Neural crest cell (in vitro differentiated cells): ENCODE data around the gene CD180. TPM values are rescaled to one million over a fixed set of nuclear protein-coding genes. Genes with fewer than 3 reads are reported as not detected.

Experiments used
- DNase-seq: peaks from one replicate; pipeline ENCODE4 v3.0.0; 2021; ENCODE audit warnings: low read depth, mixed read lengths, low spot score
- H3K27ac Mint-ChIP-seq: one replicate; pipeline ENCODE4 v1.8.0; 2021; ENCODE audit warnings: mild to moderate bottlenecking, mixed read lengths; ENCODE audit not compliant: unreplicated experiment
- H3K27me3 Mint-ChIP-seq: 2 replicates; pipeline ENCODE4 v1.8.0; 2021; ENCODE audit warnings: low read depth, mild to moderate bottlenecking, mixed read lengths
- H3K36me3 Mint-ChIP-seq: 2 replicates; pipeline ENCODE4 v1.8.0; 2021; ENCODE audit warnings: low read depth, mild to moderate bottlenecking, mixed read lengths
- H3K4me1 Mint-ChIP-seq: 2 replicates; pipeline ENCODE4 v1.8.0; 2021; ENCODE audit warnings: mixed read lengths
- H3K4me3 Mint-ChIP-seq: one replicate; pipeline ENCODE4 v1.8.0; 2021; ENCODE audit warnings: mild to moderate bottlenecking, mixed read lengths
- H3K9me3 Mint-ChIP-seq: 2 replicates; pipeline ENCODE4 v1.8.0; 2021; ENCODE audit warnings: mixed read lengths
- CTCF ChIP-seq: fragments of 200-600 bp; sonication (generic); conservative IDR thresholded peaks from 2 replicates; pipeline ENCODE4 v1.5.0; 2021; ENCODE audit warnings: antibody characterized with exemption, mild to moderate bottlenecking
- total RNA-seq: library from RNA; stranded (reverse); gene quantifications from 2 replicates; pipeline ENCODE4 v1.2.1, GENCODE V29; 2021

The CD180 gene
- total RNA-seq, 1 donor from 2014 or later = not detected

GRCh38 chr5:67139030-67139429 lies 57.6 kb downstream of the CD180 start:
- H3K27me3 Mint-ChIP-seq = no peaks in the 10 kb centered on the region
- no peaks in the 10 kb centered on the region for H3K4me1 Mint-ChIP-seq
- no peaks in the 10 kb centered on the region for H3K9me3 Mint-ChIP-seq
- peaks cover 3% of the 10 kb centered on the region for H3K36me3 Mint-ChIP-seq
- no peak overlapping the region for H3K4me3 Mint-ChIP-seq
- no peak for DNase-seq
- H3K27ac Mint-ChIP-seq = no peak overlapping the region
- no peak for TF ChIP-seq CTCF

- TF ChIP-seq CTCF = no peak
- H3K4me3 Mint-ChIP-seq = no peak overlapping the region
- no peak overlapping the region for H3K27ac Mint-ChIP-seq
- no peaks in the 10 kb centered on the region for H3K9me3 Mint-ChIP-seq
- H3K36me3 Mint-ChIP-seq = no peaks in the 10 kb centered on the region
- no peaks in the 10 kb centered on the region for H3K27me3 Mint-ChIP-seq
- no peaks in the 10 kb centered on the region for H3K4me1 Mint-ChIP-seq
- no peak for DNase-seq
These were observed 61.1 kb downstream of the CD180 start for GRCh38 chr5:67135381-67135984.

DNA sequence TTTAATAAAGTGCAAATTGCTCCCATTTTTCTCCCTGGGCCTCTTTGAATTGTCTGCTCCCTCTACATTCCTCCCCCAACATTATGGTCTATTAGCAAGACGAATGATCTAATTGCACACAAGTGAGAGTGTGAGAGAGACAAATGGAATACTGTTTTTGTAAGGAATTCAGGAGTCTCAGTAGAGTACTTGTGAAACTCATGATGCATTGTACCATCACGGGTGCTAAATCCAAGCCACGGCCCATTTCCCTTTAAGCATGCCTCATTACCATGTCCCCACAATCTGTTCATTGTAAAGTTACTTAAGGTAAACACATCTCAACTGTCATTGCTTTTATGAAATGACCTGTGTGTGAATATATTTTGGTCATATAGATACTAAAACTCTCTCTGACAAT lies 62.8 kb downstream of the CD180 start:
- Mint-ChIP-seq H3K4me3 (no peak overlapping the region), H3K9me3 (no peaks in the 10 kb centered on the region), H3K36me3 (no peaks in the 10 kb centered on the region), H3K27ac (no peak overlapping the region), H3K27me3 (no peaks in the 10 kb centered on the region), H3K4me1 (no peaks in the 10 kb centered on the region)
- no peak for TF ChIP-seq CTCF
- no peak for DNase-seq

DNA sequence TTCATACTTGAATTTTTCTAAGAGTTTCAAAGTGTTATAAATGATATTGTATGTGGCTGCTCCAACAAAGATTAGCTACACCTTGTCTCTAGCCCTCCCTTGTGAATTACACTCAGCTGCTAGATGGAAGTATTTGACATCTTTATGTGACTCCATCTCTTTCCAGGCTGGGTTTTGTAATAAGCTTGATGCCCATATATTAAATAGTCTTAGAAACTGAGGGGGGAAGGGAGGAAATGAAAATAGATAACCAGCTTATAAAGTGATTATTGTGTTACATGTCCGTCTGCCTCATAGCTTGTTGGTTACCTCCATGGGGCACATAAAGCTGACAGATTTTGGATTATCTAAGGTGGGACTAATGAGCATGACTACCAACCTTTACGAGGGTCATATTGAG lies 63.4 kb downstream of the CD180 start:
- no peaks in the 10 kb centered on the region for H3K27me3 Mint-ChIP-seq
- DNase-seq = no peak
- no peak for TF ChIP-seq CTCF
- no peaks in the 10 kb centered on the region for H3K9me3 Mint-ChIP-seq
- no peaks in the 10 kb centered on the region for H3K36me3 Mint-ChIP-seq
- H3K27ac Mint-ChIP-seq = no peak overlapping the region
- no peak overlapping the region for H3K4me3 Mint-ChIP-seq
- H3K4me1 Mint-ChIP-seq = no peaks in the 10 kb centered on the region

GRCh38 chr5:67129768-67130167 lies 66.8 kb downstream of the CD180 start:
- no peak overlapping the region for H3K4me3 Mint-ChIP-seq
- no peak for TF ChIP-seq CTCF
- peaks cover 4% of the 10 kb centered on the region for H3K9me3 Mint-ChIP-seq
- no peaks in the 10 kb centered on the region for H3K4me1 Mint-ChIP-seq
- no peak for DNase-seq
- H3K27me3 Mint-ChIP-seq = no peaks in the 10 kb centered on the region
- H3K27ac Mint-ChIP-seq = no peak overlapping the region
- peaks cover 5% of the 10 kb centered on the region for H3K36me3 Mint-ChIP-seq
